Liver (tissue), 9 donors: ENCODE data around the gene PTPRN2. TPM values are rescaled to one million over a fixed set of nuclear protein-coding genes. Genes with fewer than 3 reads are reported as not detected.

Experiments used
- DNase-seq: peaks from one replicate; pipeline ENCODE4 v3.0.0-alpha.2; 2017; ENCODE audit warnings: low spot score
- H3K27ac ChIP-seq, 2 donors: one replicate each; pipeline ENCODE4 v1.7.0; 2013; ENCODE audit warnings: inconsistent platforms in 2 of 2, low read length in 2 of 2, control low read depth in 1 of 2, low read depth in 1 of 2, mild to moderate bottlenecking in 1 of 2
- H3K27me3 ChIP-seq, 4 donors: one replicate each; pipeline versions ENCODE4 v1.6.1 to v1.7.0; 2013; ENCODE audit warnings: low read length in 3 of 4, inconsistent platforms in 1 of 4, mild to moderate bottlenecking in 1 of 4, moderate library complexity in 1 of 4; ENCODE audit not compliant: control insufficient read depth in 4 of 4, insufficient read depth in 4 of 4
- H3K36me3 ChIP-seq, 4 donors: one replicate each; pipeline versions ENCODE4 v1.6.1 to v1.7.0; 2013; ENCODE audit warnings: low read length in 3 of 4, mild to moderate bottlenecking in 3 of 4, low read depth in 1 of 4, moderate library complexity in 1 of 4; ENCODE audit not compliant: control insufficient read depth in 4 of 4, insufficient read depth in 3 of 4
- H3K4me1 ChIP-seq, 4 donors: one replicate each; pipeline versions ENCODE4 v1.6.1 to v1.7.0; 2013; ENCODE audit warnings: low read length in 3 of 4, mild to moderate bottlenecking in 3 of 4, moderate library complexity in 1 of 4; ENCODE audit not compliant: control insufficient read depth in 4 of 4, insufficient read depth in 4 of 4
- H3K4me3 ChIP-seq, 3 donors: one replicate each; pipeline versions ENCODE4 v1.6.1 to v1.7.0; 2013; ENCODE audit warnings: low read length in 3 of 3, control low read depth in 1 of 3, low read depth in 1 of 3, mild to moderate bottlenecking in 1 of 3
- H3K9ac ChIP-seq, 2 donors: one replicate each; pipeline ENCODE4 v1.7.0; 2013; ENCODE audit warnings: low read length in 2 of 2, mild to moderate bottlenecking in 2 of 2, moderate library complexity in 2 of 2, control low read depth in 1 of 2, low read depth in 1 of 2
- H3K9me3 ChIP-seq, 4 donors: one replicate each; pipeline versions ENCODE4 v1.6.1 to v1.7.0; 2013; ENCODE audit warnings: low read length in 3 of 4; ENCODE audit not compliant: control insufficient read depth in 4 of 4
- CTCF ChIP-seq: fragments of 150-350 bp; IDR thresholded peaks from 2 replicates; pipeline ENCODE4 v1.5.1; 2017; ENCODE audit warnings: improper control_type of control experiment, low read depth, low read length; ENCODE audit not compliant: missing input control
- EGR1 ChIP-seq, 2 donors: IDR thresholded peaks; 2 replicates each; pipeline ENCODE4 v1.6.1; 2016 to 2018; ENCODE audit warnings: antibody characterized with exemption in 2 of 2, low read depth in 2 of 2
- FOXA2 ChIP-seq: IDR thresholded peaks from 2 replicates; pipeline ENCODE4 v1.6.1; 2016; ENCODE audit warnings: antibody characterized with exemption
- GABPA ChIP-seq, 2 donors: IDR thresholded peaks in 1 of 2; conservative IDR thresholded peaks in 1 of 2; 2 replicates each; pipeline ENCODE4 v1.6.1; 2016; ENCODE audit warnings: antibody characterized with exemption in 2 of 2, mild to moderate bottlenecking in 1 of 2, moderate library complexity in 1 of 2
- HNF4A ChIP-seq, 2 donors: conservative IDR thresholded peaks; 2 replicates each; pipeline ENCODE4 v1.6.1; 2016; ENCODE audit warnings: antibody characterized with exemption in 2 of 2, mild to moderate bottlenecking in 2 of 2
- HNF4G ChIP-seq: IDR thresholded peaks from 2 replicates; pipeline ENCODE4 v1.6.1; 2016; ENCODE audit warnings: antibody characterized with exemption
- JUND ChIP-seq, 2 donors: IDR thresholded peaks; 2 replicates each; pipeline ENCODE4 v1.6.1; 2016; ENCODE audit warnings: antibody characterized with exemption in 2 of 2
- MAX ChIP-seq: IDR thresholded peaks from 2 replicates; pipeline ENCODE4 v1.6.1; 2016; ENCODE audit warnings: antibody characterized with exemption
- NR2F2 ChIP-seq: IDR thresholded peaks from 2 replicates; pipeline ENCODE4 v1.6.1; 2016; ENCODE audit warnings: antibody characterized with exemption
- RAD21 ChIP-seq, 2 donors: IDR thresholded peaks; 2 replicates each; pipeline ENCODE4 v1.6.1; 2016; ENCODE audit warnings: antibody characterized with exemption in 2 of 2, mild to moderate bottlenecking in 2 of 2
- REST ChIP-seq: IDR thresholded peaks from 2 replicates; pipeline ENCODE4 v1.6.1; 2016; ENCODE audit warnings: antibody characterized with exemption, mild to moderate bottlenecking
- RXRA ChIP-seq, 2 donors: IDR thresholded peaks; 2 replicates each; pipeline ENCODE4 v1.6.1; 2017 to 2018; ENCODE audit warnings: antibody characterized with exemption in 2 of 2, mild to moderate bottlenecking in 1 of 2
- TAF1 ChIP-seq: conservative IDR thresholded peaks from 2 replicates; pipeline ENCODE4 v1.6.1; 2016; ENCODE audit warnings: antibody characterized with exemption, mild to moderate bottlenecking
- YY1 ChIP-seq: IDR thresholded peaks from 2 replicates; pipeline ENCODE4 v1.6.1; 2016; ENCODE audit warnings: antibody characterized with exemption, mild to moderate bottlenecking
- WGBS: extraction: QIAGEN DNeasy Blood & Tissue Kit; methylation state at CpG from one replicate; pipeline ENCODE4 v1.1.7; 2013; 5-methylcytosine and 5-hydroxymethylcytosine counted together
- polyA plus RNA-seq, 2 donors: library from polyadenylated mRNA; stranded (reverse) in 1 of 2; unstranded in 1 of 2; fragments of 200-250 nt in 1 of 2; fragments of >200 nt in 1 of 2; fragmentation: Nextera tagmentation in 1 of 2; extraction: Ambion mirVana in 1 of 2; gene quantifications; one replicate each; pipeline versions ENCODE4 v1.2.1 to v1.2.3, GENCODE V29; 2013 to 2015
- total RNA-seq, 2 donors: library from RNA; depleted of rRNA; stranded (reverse); fragments of >200 nt; gene quantifications; one replicate each; pipeline ENCODE4 v1.2.3, GENCODE V29; 2014
- TF ChIP-seq, protein P1 (sequence below): IDR thresholded peaks from 2 replicates; pipeline ENCODE4 v1.6.1; 2016; ENCODE audit warnings: antibody characterized with exemption
- donor health status: healthy.
- donor health status: healthy.
- donor health status: healthy.
- donor health status: healthy.
- donor health status: healthy.

Gene PTPRN2
- total and polyA plus RNA-seq, 4 donors, result 0.75 to 1.9 (median 1.1) TPM

DNA sequence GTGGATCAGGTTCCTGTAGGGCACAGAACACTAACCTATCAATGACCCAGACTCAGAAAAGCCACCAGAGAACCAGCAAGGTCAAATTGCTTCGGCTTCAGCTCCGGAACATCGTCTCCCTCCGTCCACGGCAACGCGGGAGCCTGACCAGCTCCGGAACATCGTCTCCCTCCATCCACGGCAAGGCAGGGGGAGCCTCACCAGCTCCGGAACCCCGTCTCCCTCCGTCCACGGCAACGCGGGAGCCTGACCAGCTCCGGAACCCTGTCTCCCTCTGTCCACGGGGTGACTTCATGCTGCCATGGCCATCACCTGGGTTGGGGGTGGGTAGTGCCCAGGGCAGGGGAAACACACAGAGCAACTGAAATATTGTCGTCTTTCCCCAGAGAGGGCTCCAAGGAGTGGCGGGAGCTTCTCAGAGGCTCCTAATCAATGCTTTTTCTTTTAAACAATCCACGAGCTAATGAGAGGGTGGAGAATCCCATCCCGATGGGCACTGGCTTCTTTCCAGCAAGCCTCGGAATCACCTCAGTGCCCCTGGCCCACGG is 847.3 kb downstream of the PTPRN2 start:
- Histone ChIP-seq H3K4me3 (no peak overlapping the region), H3K9me3 (no peaks in the 10 kb centered on the region), H3K27ac (no peak overlapping the region), H3K9ac (no peak overlapping the region), H3K4me1 (no peaks in the 10 kb centered on the region), H3K27me3 (peaks cover 0 to 4% (median 2%) of the 10 kb centered on the region in 4 donors), H3K36me3 (no peaks in the 10 kb centered on the region)
- no peak for DNase-seq
- TF ChIP-seq MAX, result no peak
- TF ChIP-seq RAD21 (IDR thresholded peaks at IDR 0.05), result no peak
- TF ChIP-seq TAF1, result no peak
- no peak for TF ChIP-seq REST
- WGBS, result 85% methylated on average over 24 of the region's 24 CpGs

DNA sequence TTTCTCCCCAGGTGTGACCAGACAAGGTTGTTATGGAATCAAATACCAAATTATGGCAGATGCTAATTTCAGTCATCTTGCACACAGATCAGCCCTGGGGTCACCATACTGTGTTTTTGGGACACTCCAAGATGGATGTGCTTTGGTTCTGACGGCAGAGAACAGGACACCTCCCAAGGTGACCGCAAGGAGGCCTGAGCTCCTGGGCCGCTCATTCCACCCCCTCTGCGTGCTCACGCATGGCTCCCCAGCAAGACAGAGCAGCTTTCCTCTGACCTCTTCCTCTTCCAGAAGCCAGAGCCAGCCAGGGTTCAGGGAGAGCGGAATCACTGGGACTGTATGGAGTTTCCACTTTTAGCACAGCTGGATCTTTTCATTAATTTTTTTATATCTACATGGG is 848.0 kb downstream of the PTPRN2 start:
- TF ChIP-seq YY1, result no peak
- H3K9me3 ChIP-seq, result no peaks in the 10 kb centered on the region
- H3K27me3 ChIP-seq, result peaks cover 0 to 4% (median 2%) of the 10 kb centered on the region in 4 donors
- DNase-seq, result no peak
- H3K4me3 ChIP-seq, result no peak overlapping the region
- no peak overlapping the region for H3K9ac ChIP-seq
- WGBS, result 89% methylated on average over 6 of the region's 6 CpGs
- H3K4me1 ChIP-seq, result no peaks in the 10 kb centered on the region
- no peaks in the 10 kb centered on the region for H3K36me3 ChIP-seq
- no peak overlapping the region for H3K27ac ChIP-seq

- Histone ChIP-seq H3K9ac (no peak overlapping the region), H3K27me3 (peaks cover 0 to 4% (median 3%) of the 10 kb centered on the region in 4 donors), H3K27ac (no peak overlapping the region), H3K4me1 (no peaks in the 10 kb centered on the region), H3K4me3 (no peak overlapping the region), H3K9me3 (no peaks in the 10 kb centered on the region), H3K36me3 (no peaks in the 10 kb centered on the region)
- no peak for DNase-seq
- TF ChIP-seq CTCF, result no peak
- TF ChIP-seq, protein P1, sequence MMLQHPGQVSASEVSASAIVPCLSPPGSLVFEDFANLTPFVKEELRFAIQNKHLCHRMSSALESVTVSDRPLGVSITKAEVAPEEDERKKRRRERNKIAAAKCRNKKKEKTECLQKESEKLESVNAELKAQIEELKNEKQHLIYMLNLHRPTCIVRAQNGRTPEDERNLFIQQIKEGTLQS, result no peak
- no peak for TF ChIP-seq HNF4A (conservative IDR thresholded peaks at IDR 0.05)
- TF ChIP-seq REST, result no peak
- no peak for TF ChIP-seq FOXA2
- TF ChIP-seq JUND (IDR thresholded peaks at IDR 0.05), result no peak
- TF ChIP-seq NR2F2, result no peak
- no peak for TF ChIP-seq RXRA (IDR thresholded peaks at IDR 0.05)
- no peak for TF ChIP-seq YY1
- TF ChIP-seq EGR1 (IDR thresholded peaks at IDR 0.05; ENCODE audit: low read depth in 2 of 2), result no peak
- TF ChIP-seq TAF1, result no peak
- TF ChIP-seq GABPA (IDR thresholded peaks at IDR 0.05 in 1 of 2, conservative IDR thresholded peaks at IDR 0.05 in 1 of 2), result no peak
- no peak for TF ChIP-seq HNF4G
- WGBS, result 70% methylated on average over 8 of the region's 8 CpGs
Measured at GRCh38 chr7:157739031-157739430, 848.6 kb downstream of the PTPRN2 start.
